H1 (cell line): Measurements from ENCODE around the gene CD200. TPM values are rescaled to one million over a fixed set of nuclear protein-coding genes. Genes with fewer than 3 reads are reported as not detected.

ENCODE experiments used
- EGR1 ChIP-seq: IDR thresholded peaks from 2 replicates; pipeline ENCODE4 v1.6.1; 2011; ENCODE audit warnings: low read depth, low read length, borderline replicate concordance
- SIN3A ChIP-seq, 2 experiments: IDR thresholded peaks in 1 of 2; conservative IDR thresholded peaks in 1 of 2; 2 replicates each; pipeline ENCODE4 v1.6.1; 2011 to 2012; ENCODE audit warnings: low read length in 2 of 2, improper control_type of control experiment in 1 of 2, low read depth in 1 of 2, mild to moderate bottlenecking in 1 of 2
- polyA plus RNA-seq, 7 experiments: library from polyadenylated mRNA; depleted of rRNA in 3 of 7; stranded (reverse) in 5 of 7; unstranded in 2 of 7; fragments of >200 nt in 5 of 7; fragments of 200-250 nt in 2 of 7; gene quantifications; 1 replicate in 5 of 7; 2 replicates in 1 of 7; 4 replicates in 1 of 7; pipeline versions ENCODE4 v1.2.1 to v1.2.3, GENCODE V29; 2011 to 2013; ENCODE audit warnings: missing spikeins in 2 of 7, mixed read lengths in 2 of 7
- total RNA-seq: library from RNA; stranded (reverse); fragmentation: NEBNext Ultra II Directional; extraction: Animal tissue kit (Norgen Biotek cat#: 25700); gene quantifications from 2 replicates; pipeline ENCODE4 v1.2.1, GENCODE V29; 2021
- TF ChIP-seq, protein P1 (sequence below): fragments of 300-600 bp; sonication (generic); IDR thresholded peaks from 2 replicates; pipeline ENCODE4 v1.7.1; 2012; ENCODE audit warnings: low read length, moderate library complexity, mild to moderate bottlenecking, inconsistent platforms; ENCODE audit not compliant: insufficient replicate concordance

The CD200 gene
- total and polyA plus RNA-seq, 2 of the 8 experiments (the other 6 are each of a cell fraction or from before 2014, with no cell fraction given): 45.8 to 50.2 TPM

DNA sequence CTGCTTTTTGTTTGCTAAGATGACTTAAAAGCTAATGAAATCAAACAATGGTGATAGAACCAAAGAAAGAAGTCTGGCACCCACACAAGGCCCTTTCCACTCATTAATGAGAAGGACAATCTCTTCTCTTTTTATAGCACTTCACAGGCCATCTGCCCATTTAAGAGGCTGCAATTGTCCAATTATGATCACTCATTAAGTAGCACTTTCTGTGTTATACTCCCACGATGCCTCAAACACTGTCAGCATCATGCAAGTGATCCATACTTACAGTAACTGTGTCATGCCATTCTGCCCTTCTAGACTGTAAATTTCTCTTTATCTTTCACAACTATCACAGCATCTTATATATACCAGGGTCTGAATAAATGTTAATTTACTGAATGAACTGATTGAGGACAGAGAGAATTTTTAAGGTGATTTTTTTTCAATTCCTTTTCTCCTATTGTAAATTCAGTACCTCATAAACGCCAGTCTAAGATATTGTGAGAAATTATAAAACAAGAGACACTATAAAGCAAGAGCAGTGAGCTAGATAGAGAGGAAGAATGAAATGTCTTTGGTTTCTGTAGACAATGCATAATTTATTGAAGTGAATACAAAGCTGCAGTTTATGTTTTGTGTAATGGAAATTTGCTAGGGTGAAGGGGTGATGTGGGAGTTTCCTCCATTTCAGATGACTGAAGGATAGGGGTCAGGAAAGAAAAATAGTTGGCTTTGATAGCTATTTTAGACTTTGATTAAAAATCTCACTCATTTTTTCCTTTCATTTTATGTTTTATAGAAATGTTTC is 17.3 kb downstream of the CD200 start (continued):
- TF ChIP-seq EGR1 (no peak), SIN3A (conservative IDR thresholded peaks at IDR 0.05 in 1 of 2, IDR thresholded peaks at IDR 0.05 in 1 of 2; ENCODE audit: low read depth in 1 of 2, low read length in 2 of 2) (no peak)
- TF ChIP-seq, protein P1, sequence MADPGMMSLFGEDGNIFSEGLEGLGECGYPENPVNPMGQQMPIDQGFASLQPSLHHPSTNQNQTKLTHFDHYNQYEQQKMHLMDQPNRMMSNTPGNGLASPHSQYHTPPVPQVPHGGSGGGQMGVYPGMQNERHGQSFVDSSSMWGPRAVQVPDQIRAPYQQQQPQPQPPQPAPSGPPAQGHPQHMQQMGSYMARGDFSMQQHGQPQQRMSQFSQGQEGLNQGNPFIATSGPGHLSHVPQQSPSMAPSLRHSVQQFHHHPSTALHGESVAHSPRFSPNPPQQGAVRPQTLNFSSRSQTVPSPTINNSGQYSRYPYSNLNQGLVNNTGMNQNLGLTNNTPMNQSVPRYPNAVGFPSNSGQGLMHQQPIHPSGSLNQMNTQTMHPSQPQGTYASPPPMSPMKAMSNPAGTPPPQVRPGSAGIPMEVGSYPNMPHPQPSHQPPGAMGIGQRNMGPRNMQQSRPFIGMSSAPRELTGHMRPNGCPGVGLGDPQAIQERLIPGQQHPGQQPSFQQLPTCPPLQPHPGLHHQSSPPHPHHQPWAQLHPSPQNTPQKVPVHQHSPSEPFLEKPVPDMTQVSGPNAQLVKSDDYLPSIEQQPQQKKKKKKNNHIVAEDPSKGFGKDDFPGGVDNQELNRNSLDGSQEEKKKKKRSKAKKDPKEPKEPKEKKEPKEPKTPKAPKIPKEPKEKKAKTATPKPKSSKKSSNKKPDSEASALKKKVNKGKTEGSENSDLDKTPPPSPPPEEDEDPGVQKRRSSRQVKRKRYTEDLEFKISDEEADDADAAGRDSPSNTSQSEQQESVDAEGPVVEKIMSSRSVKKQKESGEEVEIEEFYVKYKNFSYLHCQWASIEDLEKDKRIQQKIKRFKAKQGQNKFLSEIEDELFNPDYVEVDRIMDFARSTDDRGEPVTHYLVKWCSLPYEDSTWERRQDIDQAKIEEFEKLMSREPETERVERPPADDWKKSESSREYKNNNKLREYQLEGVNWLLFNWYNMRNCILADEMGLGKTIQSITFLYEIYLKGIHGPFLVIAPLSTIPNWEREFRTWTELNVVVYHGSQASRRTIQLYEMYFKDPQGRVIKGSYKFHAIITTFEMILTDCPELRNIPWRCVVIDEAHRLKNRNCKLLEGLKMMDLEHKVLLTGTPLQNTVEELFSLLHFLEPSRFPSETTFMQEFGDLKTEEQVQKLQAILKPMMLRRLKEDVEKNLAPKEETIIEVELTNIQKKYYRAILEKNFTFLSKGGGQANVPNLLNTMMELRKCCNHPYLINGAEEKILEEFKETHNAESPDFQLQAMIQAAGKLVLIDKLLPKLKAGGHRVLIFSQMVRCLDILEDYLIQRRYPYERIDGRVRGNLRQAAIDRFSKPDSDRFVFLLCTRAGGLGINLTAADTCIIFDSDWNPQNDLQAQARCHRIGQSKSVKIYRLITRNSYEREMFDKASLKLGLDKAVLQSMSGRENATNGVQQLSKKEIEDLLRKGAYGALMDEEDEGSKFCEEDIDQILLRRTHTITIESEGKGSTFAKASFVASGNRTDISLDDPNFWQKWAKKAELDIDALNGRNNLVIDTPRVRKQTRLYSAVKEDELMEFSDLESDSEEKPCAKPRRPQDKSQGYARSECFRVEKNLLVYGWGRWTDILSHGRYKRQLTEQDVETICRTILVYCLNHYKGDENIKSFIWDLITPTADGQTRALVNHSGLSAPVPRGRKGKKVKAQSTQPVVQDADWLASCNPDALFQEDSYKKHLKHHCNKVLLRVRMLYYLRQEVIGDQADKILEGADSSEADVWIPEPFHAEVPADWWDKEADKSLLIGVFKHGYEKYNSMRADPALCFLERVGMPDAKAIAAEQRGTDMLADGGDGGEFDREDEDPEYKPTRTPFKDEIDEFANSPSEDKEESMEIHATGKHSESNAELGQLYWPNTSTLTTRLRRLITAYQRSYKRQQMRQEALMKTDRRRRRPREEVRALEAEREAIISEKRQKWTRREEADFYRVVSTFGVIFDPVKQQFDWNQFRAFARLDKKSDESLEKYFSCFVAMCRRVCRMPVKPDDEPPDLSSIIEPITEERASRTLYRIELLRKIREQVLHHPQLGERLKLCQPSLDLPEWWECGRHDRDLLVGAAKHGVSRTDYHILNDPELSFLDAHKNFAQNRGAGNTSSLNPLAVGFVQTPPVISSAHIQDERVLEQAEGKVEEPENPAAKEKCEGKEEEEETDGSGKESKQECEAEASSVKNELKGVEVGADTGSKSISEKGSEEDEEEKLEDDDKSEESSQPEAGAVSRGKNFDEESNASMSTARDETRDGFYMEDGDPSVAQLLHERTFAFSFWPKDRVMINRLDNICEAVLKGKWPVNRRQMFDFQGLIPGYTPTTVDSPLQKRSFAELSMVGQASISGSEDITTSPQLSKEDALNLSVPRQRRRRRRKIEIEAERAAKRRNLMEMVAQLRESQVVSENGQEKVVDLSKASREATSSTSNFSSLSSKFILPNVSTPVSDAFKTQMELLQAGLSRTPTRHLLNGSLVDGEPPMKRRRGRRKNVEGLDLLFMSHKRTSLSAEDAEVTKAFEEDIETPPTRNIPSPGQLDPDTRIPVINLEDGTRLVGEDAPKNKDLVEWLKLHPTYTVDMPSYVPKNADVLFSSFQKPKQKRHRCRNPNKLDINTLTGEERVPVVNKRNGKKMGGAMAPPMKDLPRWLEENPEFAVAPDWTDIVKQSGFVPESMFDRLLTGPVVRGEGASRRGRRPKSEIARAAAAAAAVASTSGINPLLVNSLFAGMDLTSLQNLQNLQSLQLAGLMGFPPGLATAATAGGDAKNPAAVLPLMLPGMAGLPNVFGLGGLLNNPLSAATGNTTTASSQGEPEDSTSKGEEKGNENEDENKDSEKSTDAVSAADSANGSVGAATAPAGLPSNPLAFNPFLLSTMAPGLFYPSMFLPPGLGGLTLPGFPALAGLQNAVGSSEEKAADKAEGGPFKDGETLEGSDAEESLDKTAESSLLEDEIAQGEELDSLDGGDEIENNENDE: no peak
